Epithelial cell of esophagus (primary cell): ENCODE measurements around the gene KCNC2.

Experiments used
- DNase-seq: peaks from one replicate; pipeline ENCODE4 v3.0.0; 2010; ENCODE audit warnings: low read depth
- H3K4me3 ChIP-seq: 2 replicates; pipeline ENCODE4 v1.5.1; 2011; ENCODE audit warnings: mild to moderate bottlenecking, low read length, control low read depth
- TF ChIP-seq, protein P1 (sequence below): IDR thresholded peaks from 2 replicates; pipeline ENCODE4 v1.5.1; 2011; ENCODE audit warnings: low read depth, mild to moderate bottlenecking, low read length, control low read depth, inconsistent platforms; ENCODE audit not compliant: insufficient read depth; ENCODE audit errors: missing control alignments

KCNC2 gene

DNA sequence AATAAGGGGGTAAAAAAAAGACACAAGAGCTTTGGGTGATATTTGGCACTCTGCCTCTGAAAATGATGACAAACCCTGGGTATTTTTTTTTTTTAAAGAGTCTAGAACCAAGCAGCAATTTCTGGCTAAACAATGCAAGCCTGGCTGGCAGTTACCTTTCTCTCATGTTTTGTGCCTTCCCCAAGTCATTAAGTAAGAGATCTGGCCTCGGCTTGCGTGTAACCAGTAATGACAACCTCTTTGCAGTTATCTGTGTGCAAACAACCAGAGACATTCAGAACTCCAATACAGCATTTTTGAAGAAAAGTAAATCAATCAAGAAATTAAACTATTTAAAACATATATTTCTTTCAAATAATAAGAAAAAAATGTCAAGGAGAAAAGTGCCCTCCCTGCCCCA, 167.5 kb downstream of the KCNC2 start:
- no peak for DNase-seq
- no peak overlapping the region for H3K4me3 ChIP-seq
- TF ChIP-seq, protein P1, sequence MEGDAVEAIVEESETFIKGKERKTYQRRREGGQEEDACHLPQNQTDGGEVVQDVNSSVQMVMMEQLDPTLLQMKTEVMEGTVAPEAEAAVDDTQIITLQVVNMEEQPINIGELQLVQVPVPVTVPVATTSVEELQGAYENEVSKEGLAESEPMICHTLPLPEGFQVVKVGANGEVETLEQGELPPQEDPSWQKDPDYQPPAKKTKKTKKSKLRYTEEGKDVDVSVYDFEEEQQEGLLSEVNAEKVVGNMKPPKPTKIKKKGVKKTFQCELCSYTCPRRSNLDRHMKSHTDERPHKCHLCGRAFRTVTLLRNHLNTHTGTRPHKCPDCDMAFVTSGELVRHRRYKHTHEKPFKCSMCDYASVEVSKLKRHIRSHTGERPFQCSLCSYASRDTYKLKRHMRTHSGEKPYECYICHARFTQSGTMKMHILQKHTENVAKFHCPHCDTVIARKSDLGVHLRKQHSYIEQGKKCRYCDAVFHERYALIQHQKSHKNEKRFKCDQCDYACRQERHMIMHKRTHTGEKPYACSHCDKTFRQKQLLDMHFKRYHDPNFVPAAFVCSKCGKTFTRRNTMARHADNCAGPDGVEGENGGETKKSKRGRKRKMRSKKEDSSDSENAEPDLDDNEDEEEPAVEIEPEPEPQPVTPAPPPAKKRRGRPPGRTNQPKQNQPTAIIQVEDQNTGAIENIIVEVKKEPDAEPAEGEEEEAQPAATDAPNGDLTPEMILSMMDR, result no peak

DNA sequence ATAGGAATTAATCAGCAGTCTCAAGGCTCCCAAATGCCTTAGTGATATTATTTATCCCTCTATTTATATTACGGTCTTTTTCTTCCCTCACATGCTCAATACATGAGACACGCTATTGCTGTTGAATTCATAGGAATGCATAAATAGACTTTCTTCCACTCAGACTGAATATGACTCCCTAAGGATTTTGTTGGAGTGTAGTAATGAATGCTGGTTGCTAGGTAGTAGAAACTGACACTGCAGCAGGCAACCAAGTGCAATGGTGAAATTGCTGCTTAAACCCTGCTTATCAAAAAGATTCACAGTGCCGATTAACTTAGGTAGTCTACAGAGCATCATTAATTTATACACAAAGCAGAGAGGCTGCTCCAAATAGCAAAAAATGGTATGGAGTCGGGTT, 168.2 kb downstream of the KCNC2 start:
- H3K4me3 ChIP-seq, result no peak overlapping the region
- TF ChIP-seq, protein P1, result no peak
- no peak for DNase-seq

DNA sequence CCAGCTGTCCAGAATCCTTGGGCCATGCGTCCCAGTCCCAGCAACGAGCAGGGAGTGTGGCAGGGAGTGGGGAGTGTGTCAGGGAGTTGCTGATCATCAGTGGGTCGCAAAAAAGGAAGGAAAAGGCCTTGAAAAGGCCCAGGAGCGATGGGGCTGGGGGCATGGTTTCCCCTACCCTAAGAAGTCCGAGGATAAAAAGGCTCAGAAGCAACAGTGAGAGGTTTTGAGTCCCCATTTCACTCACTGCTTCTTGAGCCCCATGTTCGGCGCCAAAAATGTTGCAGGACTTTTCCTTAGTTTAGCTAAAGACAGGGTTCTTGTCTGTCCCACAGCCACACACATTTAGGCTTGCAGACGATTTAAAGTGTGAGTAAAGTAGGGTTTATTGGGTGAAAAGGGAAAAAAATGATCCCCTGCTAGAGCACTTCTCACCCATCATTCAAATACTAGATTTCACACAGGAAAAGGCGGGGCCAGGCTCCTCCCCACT, 189.5 kb downstream of the KCNC2 start:
- DNase-seq, result no peak
- TF ChIP-seq, protein P1, result no peak
- H3K4me3 ChIP-seq, result no peak overlapping the region

DNA sequence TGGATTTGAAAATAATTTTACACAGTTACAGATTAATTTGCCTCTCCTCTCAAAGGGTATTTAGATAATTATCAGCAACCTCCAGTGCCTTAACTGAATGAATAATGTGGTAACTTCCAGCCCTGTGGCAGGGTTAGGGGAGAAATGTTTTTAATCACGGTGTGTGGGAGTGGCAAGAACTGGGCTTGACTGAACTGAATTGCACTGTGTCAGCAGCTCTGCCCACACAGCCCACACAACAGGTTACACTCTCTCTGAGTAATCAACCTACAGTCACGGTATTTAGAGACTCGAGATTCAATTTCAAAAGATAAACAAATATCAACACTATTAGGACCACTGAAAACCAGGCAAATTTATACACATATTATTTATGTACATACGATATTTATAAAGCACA, 198.5 kb downstream of the KCNC2 start:
- H3K4me3 ChIP-seq, result no peak overlapping the region
- TF ChIP-seq, protein P1, result no peak
- DNase-seq, result peak; percentile 66

DNA sequence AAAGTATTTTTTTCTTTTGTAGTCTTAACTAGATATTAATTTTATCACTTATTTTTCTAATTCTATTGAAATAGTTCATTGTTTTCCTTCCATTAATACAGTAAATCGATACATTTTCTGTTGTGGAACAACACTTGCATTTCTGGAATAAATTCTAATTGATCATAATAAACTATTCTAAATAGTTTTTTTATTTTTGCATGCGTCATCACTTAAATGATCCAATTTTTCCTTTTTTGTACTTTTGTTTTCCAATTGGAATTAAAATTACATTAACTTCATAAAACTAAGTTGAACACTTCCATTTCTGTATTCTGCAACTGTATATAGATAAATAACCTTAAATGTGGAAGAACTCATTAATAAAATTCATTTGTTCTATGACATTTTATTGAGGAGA, 202.5 kb downstream of the KCNC2 start:
- no peak for DNase-seq
- TF ChIP-seq, protein P1, result no peak
- H3K4me3 ChIP-seq, result no peak overlapping the region

DNA sequence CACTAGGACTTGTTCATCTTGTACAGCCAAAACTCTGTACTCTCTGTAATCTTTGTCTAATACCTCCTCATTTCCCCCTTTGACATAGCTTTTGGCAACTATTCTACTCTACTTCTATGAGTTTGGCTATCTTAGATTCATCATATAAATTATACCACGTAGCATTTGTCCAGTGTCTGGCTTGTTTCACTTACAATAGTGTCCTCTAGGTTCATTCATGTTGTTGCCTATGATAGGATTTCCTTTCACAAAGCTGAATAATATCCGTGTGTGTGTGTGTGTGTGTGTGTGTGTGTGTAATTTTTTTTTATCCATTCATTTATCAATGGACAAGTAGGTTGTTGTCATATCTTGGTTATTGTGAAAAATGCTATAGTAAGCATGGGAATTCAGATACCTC, 209.5 kb downstream of the KCNC2 start:
- TF ChIP-seq, protein P1, result no peak
- DNase-seq, result no peak
- no peak overlapping the region for H3K4me3 ChIP-seq

DNA sequence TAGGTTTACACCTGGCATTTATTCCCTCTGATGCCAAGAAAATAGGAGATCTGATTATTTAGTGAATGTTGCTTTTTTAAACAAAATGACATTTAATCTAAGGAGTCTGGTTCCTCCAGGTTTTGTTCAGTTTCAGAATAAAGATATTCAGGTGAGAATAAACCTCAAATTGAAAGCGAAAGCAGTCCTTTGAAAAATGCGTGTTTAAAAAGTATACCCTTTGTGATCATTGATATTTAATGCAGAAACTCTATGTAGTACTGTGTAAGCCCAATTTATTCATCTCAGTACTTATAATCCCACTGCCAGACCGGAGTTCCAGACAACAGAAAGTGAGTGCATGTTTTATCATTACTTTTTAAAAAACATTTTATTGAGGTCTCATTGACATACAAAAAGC, 210.2 kb downstream of the KCNC2 start:
- TF ChIP-seq, protein P1, result no peak
- H3K4me3 ChIP-seq, result no peak overlapping the region
- no peak for DNase-seq
